ENCODE data around the gene ZDHHC11. TPM values are rescaled to one million over a fixed set of nuclear protein-coding genes. Genes with fewer than 3 reads are reported as not detected.
"Not testable (repeated sequence)": the region's sequence is repeated elsewhere in the genome, so short reads cannot be mapped to it uniquely, and the experiment has no call there.

ZDHHC11 gene
- total RNA-seq, 4 donors from 2014 or later = 3.4 to 23.5 (median 7.1) TPM

GRCh38 chr5:881551-881935 lies 30.8 kb upstream of the ZDHHC11 start:
- WGBS, 2 donors = 87 to 89% methylated on average over 12 of the region's 12 CpGs
- intact Hi-C loops (cut with DNase I; ENCODE audit: low total_unique reads) = no loop called here
- no peak for DNase-seq (ENCODE audit: low spot score in 2 of 2)
- no peak overlapping the region for H3K4me3 ChIP-seq (ENCODE audit: low read depth, poor library complexity, severe bottlenecking)
- TF ChIP-seq CTCF (IDR thresholded peaks at IDR 0.05) (no peak), POLR2A (IDR thresholded peaks at IDR 0.05) (no peak)

- intact Hi-C loops (cut with DNase I; ENCODE audit: low total_unique reads) = no loop called here
- TF ChIP-seq CTCF (IDR thresholded peaks at IDR 0.05) (no peak), POLR2A (IDR thresholded peaks at IDR 0.05) (no peak)
- no peak overlapping the region for H3K4me3 ChIP-seq (ENCODE audit: low read depth, poor library complexity, severe bottlenecking)
- 93 to 94% methylated on average over 20 to 34 of the region's 35 CpGs for WGBS, 2 donors
- no peak for DNase-seq (ENCODE audit: low spot score in 2 of 2)
Measured at GRCh38 chr5:880816-881550, 30.2 kb upstream of the ZDHHC11 start.

GRCh38 chr5:878677-879076 lies 27.9 kb upstream of the ZDHHC11 start:
- H3K4me3 ChIP-seq (ENCODE audit: low read depth, poor library complexity, severe bottlenecking); DNase-seq (ENCODE audit: low spot score in 2 of 2); intact Hi-C loops (cut with DNase I; ENCODE audit: low total_unique reads): not testable (repeated sequence)
- WGBS, 2 donors = no CpG with 5 or more reads among the region's 8 CpGs

- TF ChIP-seq POLR2A (IDR thresholded peaks at IDR 0.05) (no peak), CTCF (IDR thresholded peaks at IDR 0.05) (no peak)
- intact Hi-C loops (cut with DNase I; ENCODE audit: low total_unique reads) = no loop called here
- H3K4me3 ChIP-seq (ENCODE audit: low read depth, poor library complexity, severe bottlenecking) = no peak overlapping the region
- 93 to 95% methylated on average over 15 of the region's 15 CpGs for whole genome bisulfite sequencing, 2 donors
- DNase-seq (ENCODE audit: low spot score in 2 of 2) = no peak
Measured at GRCh38 chr5:878125-878524, 27.3 kb upstream of the ZDHHC11 start.

- no peak for DNase-seq (ENCODE audit: low spot score in 2 of 2)
- TF ChIP-seq POLR2A (IDR thresholded peaks at IDR 0.05) (no peak), CTCF (IDR thresholded peaks at IDR 0.05) (no peak)
- WGBS, 2 donors = 91 to 93% methylated on average over 28 of the region's 28 CpGs
- no peak overlapping the region for H3K4me3 ChIP-seq (ENCODE audit: low read depth, poor library complexity, severe bottlenecking)
- intact Hi-C loops (cut with DNase I; ENCODE audit: low total_unique reads) = no loop called here
Measured at GRCh38 chr5:876398-877365, 25.9 kb upstream of the ZDHHC11 start.

- WGBS, 2 donors = 93 to 95% methylated on average over 23 to 24 of the region's 24 CpGs
- H3K4me3 ChIP-seq (ENCODE audit: low read depth, poor library complexity, severe bottlenecking) = no peak overlapping the region
- no peak for DNase-seq (ENCODE audit: low spot score in 2 of 2)
- no peak for TF ChIP-seq POLR2A (IDR thresholded peaks at IDR 0.05)
- no peak for TF ChIP-seq CTCF (IDR thresholded peaks at IDR 0.05)
- intact Hi-C loops (cut with DNase I; ENCODE audit: low total_unique reads) = no loop called here
Measured at GRCh38 chr5:875931-876330, 25.1 kb upstream of the ZDHHC11 start.
